GM21360 (cell line): ENCODE data around the gene NUDT8.

Experiments
- ATAC-seq: cut with Tn5 transposase; IDR thresholded peaks from one replicate; pipeline ENCODE4 v1.9.1; 2021; ENCODE audit warnings: mild to moderate bottlenecking, moderate library complexity; ENCODE audit not compliant: unreplicated experiment

Gene NUDT8, protein sequence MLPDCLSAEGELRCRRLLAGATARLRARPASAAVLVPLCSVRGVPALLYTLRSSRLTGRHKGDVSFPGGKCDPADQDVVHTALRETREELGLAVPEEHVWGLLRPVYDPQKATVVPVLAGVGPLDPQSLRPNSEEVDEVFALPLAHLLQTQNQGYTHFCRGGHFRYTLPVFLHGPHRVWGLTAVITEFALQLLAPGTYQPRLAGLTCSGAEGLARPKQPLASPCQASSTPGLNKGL

DNA sequence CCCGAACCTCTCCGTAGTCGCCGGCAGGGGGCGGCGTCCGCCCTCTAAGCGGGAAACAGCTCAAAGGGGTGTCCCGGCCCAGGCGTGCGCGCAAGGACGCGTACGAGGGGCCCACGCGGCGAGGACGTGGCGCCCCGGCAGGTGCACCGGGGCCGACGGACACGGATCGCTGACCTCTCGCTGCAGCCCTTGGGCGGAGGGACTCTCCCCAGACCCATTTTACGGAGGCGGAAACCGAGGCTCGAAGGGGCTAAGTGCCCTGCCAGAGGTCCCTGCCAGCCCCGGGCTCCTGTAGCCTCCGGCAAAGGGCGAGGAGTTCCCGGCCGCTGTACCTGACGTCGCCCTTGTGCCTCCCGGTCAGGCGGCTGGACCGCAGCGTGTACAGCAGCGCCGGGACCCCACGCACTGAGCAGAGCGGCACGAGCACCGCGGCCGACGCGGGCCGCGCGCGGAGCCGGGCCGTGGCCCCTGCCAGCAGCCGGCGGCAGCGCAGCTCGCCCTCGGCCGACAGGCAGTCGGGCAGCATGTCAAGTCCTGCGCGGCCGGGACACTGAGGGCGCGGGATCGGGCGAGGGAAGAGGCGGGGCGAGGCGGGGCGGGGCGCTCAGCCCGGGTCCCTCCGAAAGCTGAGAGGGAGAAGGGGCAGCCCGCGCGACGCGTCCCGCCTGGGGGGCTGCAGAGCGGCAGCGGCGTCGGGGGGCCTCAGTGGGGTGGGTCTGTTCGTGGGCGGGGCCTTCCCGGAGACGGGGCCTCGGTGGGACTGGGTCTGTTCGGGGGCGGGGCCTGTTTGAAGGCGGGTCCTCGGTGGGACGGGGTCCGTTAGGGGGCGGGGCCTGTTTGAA is at the start of gene NUDT8:
Gene NUDT8 (minus strand): TSS at position 552 of the 842 bp plus-strand sequence. CDS start 26 bp downstream, at position 526.
- peak; percentile 48 for ATAC-seq

DNA sequence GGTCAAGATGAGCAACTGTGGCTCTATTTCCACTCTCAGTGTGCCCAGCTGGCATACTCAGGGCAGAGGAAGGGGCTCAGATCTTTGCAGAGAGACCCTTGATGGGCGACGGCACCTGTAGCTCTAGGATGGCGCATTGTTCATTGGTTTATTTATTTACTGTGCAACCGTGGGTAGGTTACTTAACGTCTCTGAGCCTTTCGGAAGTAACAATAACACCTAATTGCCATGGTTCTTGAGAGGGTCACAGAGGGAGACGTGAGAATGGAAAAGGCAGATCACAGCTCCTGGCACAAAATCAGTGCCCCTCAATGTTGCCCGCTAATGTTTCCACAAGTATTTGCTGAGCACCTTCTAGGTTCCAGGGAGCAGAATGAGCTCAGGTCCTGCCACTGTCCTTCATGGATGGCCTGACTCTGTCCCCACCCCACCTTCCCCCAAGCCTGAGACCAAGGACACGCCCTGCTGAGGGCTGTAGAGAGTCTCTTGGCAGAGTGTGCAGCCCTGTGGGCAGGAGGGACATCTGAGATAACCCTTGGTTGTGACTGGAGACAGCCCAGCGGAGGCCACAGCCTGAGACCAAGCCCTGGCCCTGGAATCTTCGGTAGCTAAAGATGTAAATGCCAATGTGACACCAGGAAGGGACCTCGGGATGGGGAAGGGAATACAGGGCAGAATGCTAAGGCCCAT is 45.5 kb upstream of the NUDT8 start:
- no peak for ATAC-seq

DNA sequence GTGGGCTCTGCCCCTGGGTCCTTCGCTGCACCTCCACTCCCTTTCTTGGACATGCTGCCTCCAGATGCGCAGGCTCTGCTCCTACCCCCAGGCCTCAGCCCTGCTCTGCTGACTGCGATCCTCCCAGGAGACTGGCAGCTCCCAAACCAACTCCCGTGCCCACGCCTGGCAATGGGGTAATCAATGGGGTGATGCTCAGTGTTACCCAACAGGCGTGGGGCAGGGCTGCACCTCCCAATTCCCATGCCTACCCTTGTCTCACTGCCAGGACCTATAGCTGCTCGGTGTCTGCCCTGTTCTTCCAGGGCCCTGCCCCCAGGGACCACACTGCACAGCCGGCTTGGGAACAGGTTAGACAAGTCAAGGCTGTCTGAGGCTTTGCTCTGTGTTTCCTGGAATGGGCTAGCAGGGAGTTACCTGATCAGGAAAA is 44.7 kb upstream of the NUDT8 start, which contains the start of gene ALDH3B2:
Gene ALDH3B2 (minus strand): TSS at position 182 of the 430 bp plus-strand sequence. CDS start 7,688 bp downstream, outside the sequence.
- ATAC-seq = no peak

DNA sequence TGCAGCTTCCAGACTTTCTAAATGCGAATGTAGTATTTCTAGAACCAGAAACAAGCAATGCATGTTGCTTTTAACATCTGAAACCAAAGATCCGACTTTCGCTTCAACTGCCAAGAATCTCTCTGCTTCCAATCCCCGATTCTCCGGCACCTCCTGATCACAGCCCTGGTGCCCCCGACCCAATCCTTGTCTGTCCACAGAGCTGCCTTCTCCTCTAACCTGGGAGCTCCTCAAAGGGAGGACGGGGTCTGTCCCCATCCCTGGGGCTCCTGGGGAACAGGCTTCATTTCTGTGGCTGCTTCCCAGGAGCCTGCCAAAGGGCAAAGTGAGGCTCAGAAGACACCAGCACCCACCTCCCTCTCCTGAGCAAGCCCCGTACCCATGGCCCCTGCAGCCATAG is 44.2 kb upstream of the NUDT8 start:
- no peak for ATAC-seq

DNA sequence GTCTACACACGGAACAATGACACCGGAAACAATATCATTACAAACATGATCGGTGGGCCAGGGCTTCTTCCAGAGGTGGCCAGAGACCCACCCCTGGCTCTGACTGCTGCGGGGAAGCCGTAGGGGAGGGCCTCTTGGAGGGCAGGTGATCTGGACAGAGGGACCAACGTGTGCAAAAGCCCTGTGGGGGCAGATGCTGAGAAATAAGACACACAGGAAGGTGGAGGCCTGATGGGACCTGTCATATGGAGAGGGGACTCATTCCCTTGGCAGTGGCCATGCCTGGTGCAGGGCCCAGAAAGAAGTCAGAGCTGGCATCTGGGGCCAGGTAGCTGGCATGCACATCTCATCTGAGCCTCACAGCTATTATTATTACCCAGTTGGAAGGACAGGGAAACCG is 43.6 kb upstream of the NUDT8 start:
- no peak for ATAC-seq

DNA sequence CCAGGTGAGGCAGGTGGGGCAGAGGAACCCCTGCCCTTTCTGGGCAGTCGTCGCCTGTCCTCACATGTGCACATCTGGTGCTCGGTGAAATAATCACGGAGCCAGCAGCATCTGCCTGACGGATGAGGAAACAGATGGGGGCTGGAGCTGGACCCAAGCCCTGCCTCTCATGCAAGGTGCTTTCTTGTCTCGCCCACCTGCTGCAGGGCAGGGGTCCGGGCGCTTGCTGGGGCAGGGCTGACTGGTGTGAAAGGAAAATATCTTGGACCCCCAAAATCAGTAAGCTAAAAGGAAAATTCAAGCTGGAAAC is 41.4 kb upstream of the NUDT8 start:
- no peak for ATAC-seq

DNA sequence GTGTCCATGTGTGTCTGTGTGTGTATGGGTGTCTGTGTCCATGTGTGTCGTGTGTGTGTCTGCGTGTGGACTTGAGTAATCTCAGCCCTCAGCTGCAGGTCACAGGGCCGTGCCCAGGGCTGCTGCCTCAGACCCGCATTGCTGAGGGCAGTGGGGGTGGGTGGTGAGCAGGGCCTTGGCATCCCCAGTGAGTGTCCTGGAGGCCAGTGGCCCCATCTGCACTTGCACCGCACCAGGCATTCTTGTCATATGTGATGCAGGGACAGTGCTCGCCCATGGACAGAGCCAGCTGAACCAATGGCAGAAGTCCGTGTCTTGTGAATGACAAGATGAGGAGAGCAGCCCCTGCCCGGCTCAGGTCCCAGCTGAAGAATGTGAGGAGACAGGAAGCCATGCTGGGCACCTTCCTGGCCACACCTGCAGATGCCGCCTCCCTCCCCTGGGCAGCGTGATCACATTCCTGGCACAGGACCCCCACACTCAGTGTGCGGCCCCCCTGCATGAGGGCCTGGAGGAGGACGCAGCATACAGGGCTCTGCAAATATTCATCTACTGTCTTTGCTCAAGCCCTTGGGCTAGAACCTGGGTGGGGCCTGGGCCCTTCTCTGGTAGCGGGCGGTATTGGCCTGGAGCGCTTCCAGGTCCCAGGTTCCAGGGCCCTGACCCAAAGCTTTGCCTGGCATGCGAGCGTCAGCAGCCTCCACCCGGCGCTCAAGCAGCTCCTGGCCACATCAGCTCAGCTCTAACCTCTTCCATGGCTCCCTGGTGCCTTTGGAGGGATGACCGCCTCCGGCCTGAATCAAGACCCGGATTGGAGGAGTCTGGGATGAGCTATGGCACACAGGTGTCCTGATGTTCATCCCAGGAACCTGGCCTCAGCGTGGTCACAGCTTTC is 40.8 kb upstream of the NUDT8 start:
- ATAC-seq = no peak

DNA sequence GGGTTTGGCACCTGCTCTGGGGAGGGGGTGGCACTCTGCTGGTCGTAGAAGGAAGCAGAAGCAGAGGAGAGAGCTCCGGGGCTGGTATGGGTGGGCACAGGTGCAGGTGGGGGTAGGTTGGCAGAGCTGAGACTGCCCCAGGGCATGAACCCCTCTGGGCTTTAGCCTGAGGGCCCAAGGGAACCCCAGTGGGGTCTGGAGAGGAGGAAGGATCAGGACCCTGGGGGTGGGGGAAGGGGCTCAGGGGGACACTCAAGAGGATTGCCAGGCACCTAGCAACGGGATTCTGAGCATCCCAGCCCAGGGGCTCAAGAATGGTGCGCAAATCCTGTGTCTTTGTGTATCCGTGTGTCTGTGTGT is 38.4 kb upstream of the NUDT8 start:
- ATAC-seq = no peak

DNA sequence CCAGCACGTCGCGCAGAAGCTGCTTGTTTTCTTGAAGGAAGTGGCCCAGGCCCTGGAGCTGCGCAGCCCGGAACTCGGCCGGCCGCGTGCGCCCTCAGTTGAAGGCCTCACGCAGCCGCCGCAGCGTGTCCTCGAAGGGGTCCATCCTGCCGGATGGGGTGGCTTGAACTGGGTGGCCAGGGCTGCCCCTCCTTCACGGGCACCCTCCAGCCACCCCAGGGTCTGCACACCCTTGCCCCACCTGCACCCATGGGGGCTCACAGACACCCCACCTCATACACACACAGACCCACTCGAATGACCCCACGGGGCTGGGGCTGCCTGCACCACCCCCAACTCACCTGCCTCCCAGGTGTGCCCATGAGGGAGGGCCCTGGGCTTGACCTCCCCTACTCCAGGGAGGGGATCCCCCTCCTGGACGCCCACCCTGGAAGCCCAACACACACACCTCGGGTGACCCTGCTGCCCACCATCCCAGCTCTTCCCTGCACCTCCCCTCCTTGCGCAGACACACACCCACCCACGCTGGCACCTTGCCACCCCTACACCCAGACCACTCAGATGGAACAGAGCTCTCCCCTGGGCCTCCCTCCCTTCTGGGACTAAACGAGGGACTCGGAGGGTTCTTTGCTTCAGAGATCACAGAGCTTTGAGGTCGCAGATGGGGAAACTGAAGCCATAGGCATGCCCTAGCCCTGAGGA is 37.9 kb upstream of the NUDT8 start:
- ATAC-seq = no peak

DNA sequence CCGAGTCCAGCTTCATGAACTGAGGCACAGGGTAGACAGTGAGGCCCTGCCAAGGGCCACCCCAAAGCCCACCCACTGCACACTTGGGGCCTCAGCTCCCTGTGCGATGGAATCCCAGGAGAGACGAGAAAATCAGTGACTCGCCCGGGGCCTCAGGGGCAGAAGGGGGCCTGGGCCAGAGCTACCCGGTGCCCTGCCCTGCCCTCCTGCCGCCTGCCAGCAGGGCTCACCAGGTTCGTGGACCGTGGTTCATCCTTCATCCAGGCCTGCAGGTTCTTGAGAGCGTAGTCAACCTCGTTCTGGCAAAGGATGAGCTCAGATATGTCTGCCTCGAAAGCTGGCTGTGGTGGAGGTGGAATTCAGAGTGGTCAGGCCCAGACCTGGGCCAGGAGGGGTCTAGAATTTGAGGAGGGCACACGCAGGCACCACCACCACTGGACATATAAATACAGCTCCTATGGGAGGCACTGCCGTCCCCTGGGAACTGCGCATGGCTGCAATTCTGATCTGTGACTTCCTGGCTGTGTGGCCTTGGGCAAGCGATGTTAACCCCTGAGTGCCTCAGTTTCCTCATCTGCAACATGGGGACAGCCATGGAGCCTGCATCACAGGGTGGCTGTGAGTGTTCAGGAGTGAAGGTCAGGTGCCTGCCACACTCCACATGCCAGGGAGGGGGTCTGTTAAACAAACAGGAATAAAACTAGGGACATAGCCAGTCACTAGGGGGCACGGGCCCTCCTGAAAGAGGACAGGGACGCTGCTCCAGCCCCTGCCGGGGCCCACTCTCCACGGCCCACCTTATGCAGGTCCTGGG is 37.1 kb upstream of the NUDT8 start:
- no peak for ATAC-seq

DNA sequence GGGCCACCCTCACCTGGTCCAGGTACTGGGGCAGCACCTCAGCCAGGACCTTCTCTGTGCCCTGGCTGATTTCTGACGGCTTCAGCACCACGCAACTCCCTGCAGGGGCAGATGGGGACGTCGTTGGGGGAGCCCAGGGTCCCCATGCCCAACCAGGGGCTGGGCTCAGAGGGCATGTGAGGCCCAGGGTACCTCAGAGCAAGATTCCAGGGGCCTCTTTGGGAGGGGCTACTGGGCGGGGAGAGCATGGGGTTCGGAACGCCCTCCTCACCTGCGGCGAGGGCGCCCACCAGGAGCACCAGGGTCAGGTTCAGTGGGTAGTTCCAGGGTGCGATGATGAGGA is 36.5 kb upstream of the NUDT8 start:
- no peak for ATAC-seq

DNA sequence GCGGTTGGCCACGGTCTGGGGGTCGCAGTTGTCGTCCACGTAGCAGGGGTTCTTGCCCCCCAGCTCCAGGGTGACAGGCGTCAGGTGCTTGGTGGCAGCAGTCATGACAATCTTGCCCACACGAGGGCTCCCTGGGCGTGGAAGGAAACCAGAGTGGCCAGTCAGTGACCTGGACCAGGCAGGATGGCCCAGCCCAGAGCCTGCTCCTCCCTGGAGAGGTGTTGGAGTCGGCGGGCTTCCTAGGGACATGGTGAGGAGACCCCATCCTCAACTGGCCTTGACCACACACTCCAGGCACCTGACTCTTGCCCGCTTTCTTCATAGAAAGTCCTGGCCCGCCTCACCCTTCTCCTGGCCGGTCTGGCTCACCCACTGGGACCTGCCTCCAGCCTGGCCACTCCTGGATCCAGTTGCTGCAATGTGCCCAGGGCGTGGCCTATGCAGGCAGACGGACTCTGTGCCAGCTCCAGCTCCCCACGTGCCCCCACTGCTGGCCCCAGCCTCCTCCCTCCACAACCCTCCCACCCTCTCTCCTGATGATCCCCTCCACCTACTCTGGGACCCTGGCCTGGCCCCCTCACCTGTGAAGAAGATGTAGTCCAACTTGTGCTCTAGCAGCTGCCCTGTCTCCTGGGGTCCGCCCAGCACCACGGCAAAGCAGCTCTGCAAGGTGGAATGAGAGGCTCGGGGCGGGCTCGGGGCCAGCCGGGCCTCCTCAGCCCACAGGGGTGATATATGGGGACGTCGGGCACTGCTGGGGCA is 36.0 kb upstream of the NUDT8 start:
- no peak for ATAC-seq

DNA sequence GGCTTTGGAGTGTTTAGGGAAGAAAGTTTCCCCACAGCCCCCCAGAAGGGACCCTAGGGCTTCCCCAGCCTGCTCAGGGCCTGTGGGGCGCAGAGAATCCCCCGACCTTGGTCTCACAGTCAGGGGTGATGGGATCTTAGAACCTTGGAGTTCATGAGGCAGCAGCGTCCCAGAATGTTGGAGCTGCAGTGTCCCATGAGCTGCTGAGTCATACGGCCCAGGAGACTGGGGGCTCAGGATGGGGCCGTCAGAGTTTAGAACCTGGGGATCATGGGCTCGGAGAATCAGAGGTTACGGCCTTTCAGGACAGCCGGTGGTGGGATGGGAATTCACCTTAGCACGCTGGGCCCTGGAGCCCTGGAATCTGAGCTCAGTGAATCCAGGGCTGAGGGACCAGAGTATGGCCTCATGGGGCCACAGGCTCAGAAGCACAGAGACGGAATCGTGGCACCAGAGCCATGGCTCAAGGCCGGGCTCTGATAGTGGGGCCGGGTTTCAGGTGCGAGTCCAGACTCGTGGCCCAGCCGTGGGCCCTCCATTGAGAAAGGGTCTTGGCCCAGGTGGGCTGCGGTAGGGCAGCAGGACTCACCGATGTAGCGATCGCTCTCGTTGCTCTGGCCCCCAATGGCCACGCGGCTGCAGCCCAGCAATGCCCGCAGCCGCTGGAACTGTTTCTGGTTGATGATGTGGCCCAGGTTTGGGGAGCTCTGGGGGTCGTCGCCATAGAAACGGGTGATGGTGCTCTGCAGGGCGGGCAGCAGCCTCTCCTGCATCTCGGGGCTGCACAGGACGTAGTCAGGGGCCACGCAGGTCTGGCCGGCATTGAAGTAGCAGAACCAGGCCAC is 35.2 kb upstream of the NUDT8 start:
- no peak for ATAC-seq

DNA sequence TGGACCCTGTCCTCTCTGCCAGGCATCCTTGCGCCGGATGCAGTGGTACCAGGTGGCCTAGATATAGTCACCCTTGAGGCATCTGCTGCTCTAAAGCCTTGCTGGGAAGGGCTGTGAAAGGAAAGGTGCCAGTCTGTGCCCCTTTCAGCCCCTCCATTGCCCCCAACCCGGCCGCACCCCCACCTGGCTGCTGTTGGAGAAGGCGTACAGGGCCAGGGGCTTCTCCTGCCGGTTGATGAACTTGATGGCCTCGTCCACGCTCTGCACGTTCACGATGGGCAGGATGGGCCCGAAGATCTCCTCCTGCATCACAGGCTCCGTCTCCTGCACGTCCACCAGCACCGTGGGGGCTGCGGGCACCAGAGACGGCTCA is 34.5 kb upstream of the NUDT8 start:
- ATAC-seq = no peak

DNA sequence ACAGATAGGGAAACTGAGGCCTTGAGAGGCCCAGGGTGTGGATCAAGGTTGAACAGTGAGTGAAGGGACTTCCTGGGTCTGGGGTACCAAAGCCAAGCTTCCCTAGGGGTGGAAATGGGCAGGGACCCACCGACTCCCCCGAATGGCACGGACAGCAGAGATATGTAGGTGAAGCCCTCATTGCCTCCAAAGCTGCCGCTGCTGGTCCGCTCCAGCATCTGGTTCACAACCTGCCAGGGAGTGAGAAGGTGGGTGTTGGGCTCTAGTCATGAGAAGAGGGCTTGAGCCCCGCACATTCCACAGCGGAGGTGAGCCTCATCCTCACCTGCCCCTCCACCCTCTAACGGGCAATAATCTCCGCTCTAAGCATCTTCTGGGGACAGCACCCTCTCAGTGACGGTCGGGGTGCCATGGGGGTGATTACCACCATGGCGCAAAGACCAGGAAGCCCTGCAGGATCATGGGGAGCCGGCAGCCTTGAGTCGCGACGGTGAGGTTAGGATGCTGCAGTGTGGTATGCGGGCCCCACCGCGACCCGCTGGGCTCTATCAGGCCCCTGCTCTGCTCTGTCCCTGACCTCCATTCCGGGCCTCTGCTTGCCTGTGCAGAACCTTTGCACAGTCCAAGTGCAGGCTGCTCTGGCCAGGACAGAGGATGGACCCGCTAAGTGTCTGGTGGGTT is 33.9 kb upstream of the NUDT8 start:
- ATAC-seq = no peak

DNA sequence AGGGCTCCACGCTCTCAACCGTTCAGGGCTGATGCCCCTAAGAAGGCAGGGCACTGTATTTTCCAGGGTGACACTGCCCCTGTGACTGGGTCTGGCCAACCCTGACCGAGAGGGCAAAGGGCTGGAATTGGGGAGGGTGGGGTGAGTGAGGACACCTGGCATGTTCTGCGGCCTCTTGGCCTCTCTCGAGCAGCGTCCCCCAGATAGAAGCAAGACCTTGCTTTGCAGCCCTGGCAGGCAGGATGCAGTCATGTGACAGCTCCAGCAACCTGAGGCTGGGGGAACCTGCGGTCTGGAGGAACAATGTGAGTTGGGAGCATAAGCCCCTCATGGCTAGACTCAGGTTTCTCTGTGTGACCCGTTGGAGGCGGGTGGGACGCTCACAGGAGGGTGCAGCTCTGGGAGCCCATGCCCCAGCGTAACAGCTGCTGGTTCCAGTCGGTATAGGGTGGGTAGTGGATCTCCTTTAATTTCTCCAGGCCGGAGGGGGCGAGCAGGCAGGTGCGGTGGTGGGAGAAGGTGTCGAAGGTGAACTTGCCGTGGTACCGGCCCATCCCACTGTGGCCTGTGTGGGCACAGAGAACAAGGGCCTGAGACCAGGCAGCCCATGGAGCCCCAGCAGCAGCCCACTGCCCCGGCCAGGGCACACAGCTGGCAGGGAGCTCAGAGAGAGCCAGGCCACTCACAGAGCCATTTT is 33.2 kb upstream of the NUDT8 start:
- ATAC-seq = no peak
